ENCODE data around the gene ST3GAL3.

DNA sequence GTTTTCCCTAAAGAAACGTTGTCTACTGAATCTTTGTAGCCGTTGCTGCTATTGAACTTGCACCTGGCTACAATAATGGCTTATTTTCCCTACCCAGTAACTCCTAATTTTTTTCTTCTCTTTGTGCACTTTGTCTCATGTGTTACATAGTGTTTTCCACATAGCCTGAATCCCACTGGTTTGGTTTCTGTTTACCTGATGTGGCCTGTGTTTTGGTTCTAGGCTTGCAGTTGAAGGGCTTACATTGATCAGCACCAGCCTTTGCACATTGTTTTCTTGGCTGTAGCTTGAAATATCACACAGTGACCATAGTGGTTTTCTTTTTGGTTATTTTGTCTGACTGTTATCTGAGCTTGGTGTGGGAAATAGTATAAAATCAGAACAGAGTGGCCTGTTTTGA lies 29.5 kb downstream of the ST3GAL3 start:
- TF ChIP-seq, protein P1, sequence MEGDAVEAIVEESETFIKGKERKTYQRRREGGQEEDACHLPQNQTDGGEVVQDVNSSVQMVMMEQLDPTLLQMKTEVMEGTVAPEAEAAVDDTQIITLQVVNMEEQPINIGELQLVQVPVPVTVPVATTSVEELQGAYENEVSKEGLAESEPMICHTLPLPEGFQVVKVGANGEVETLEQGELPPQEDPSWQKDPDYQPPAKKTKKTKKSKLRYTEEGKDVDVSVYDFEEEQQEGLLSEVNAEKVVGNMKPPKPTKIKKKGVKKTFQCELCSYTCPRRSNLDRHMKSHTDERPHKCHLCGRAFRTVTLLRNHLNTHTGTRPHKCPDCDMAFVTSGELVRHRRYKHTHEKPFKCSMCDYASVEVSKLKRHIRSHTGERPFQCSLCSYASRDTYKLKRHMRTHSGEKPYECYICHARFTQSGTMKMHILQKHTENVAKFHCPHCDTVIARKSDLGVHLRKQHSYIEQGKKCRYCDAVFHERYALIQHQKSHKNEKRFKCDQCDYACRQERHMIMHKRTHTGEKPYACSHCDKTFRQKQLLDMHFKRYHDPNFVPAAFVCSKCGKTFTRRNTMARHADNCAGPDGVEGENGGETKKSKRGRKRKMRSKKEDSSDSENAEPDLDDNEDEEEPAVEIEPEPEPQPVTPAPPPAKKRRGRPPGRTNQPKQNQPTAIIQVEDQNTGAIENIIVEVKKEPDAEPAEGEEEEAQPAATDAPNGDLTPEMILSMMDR (conservative IDR thresholded peaks at IDR 0.05; ENCODE audit: low read depth, low read length) = no peak
- no peak for TF ChIP-seq EZH2 (IDR thresholded peaks at IDR 0.05; ENCODE audit: borderline replicate concordance, low read depth, low read length, poor library complexity, severe bottlenecking)

Data from A673 (cell line).